Measurements from ENCODE around the gene STAT5B. TPM values are rescaled to one million over a fixed set of nuclear protein-coding genes. Genes with fewer than 3 reads are reported as not detected.

The STAT5B gene
- total and polyA plus RNA-seq, 2 of the 13 experiments (the other 11 are each of a cell fraction or from before 2014, with no cell fraction given) = 21.0 to 42.8 TPM

GRCh38 chr17:42275527-42276358 is 448 bp downstream of the STAT5B start (continued):
- TF ChIP-seq CHD2 (IDR thresholded peaks at IDR 0.05; ENCODE audit: low read depth, low read length) (no peak), TMF1 (CRISPR knock-in tag; IDR thresholded peaks at IDR 0.05; ENCODE audit: low read depth) (0 out of 2 replicates have a peak, but pooled peaks have one; percentile 8), ZNF607 (CRISPR knock-in tag; IDR thresholded peaks at IDR 0.05; ENCODE audit: borderline replicate concordance) (0 out of 2 replicates have a peak, but pooled peaks have one; percentile 10), SUZ12 (IDR thresholded peaks at IDR 0.05; ENCODE audit: low read depth, low read length) (no peak), TOE1 (CRISPR knock-in tag; IDR thresholded peaks at IDR 0.05) (no peak), YY1 (IDR thresholded peaks at IDR 0.05; ENCODE audit: insufficient read depth, insufficient replicate concordance, low read depth, low read length) (peak; percentile 87), AGO1 (IDR thresholded peaks at IDR 0.05; ENCODE audit: low read depth, low read length, poor library complexity, severe bottlenecking) (no peak), PCBP2 (optimal IDR thresholded peaks at IDR 0.05; ENCODE audit: low read depth, low read length, poor library complexity, severe bottlenecking) (no peak), SP4 (CRISPR knock-in tag; IDR thresholded peaks at IDR 0.05) (no peak; the same call in 1 of the 2 replicates), SOX6 (IDR thresholded peaks at IDR 0.05) (no peak), SOX6 (CRISPR knock-in tag; IDR thresholded peaks at IDR 0.05) (0 out of 2 replicates have a peak, but pooled peaks have one; percentile 12), DZIP1 (CRISPR knock-in tag; IDR thresholded peaks at IDR 0.05) (no peak), ZBTB20 (CRISPR knock-in tag; IDR thresholded peaks at IDR 0.05; ENCODE audit: borderline replicate concordance, low read depth) (no peak), KLF16 (CRISPR knock-in tag; IDR thresholded peaks at IDR 0.05) (no peak), ZBTB7A (CRISPR knock-in tag; IDR thresholded peaks at IDR 0.05) (peak; percentile 64; the same call in 1 of the 2 replicates)
- TF ChIP-seq, protein P1, sequence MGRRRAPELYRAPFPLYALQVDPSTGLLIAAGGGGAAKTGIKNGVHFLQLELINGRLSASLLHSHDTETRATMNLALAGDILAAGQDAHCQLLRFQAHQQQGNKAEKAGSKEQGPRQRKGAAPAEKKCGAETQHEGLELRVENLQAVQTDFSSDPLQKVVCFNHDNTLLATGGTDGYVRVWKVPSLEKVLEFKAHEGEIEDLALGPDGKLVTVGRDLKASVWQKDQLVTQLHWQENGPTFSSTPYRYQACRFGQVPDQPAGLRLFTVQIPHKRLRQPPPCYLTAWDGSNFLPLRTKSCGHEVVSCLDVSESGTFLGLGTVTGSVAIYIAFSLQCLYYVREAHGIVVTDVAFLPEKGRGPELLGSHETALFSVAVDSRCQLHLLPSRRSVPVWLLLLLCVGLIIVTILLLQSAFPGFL (CRISPR knock-in tag; IDR thresholded peaks at IDR 0.05) = no peak
- TF ChIP-seq, protein P2, sequence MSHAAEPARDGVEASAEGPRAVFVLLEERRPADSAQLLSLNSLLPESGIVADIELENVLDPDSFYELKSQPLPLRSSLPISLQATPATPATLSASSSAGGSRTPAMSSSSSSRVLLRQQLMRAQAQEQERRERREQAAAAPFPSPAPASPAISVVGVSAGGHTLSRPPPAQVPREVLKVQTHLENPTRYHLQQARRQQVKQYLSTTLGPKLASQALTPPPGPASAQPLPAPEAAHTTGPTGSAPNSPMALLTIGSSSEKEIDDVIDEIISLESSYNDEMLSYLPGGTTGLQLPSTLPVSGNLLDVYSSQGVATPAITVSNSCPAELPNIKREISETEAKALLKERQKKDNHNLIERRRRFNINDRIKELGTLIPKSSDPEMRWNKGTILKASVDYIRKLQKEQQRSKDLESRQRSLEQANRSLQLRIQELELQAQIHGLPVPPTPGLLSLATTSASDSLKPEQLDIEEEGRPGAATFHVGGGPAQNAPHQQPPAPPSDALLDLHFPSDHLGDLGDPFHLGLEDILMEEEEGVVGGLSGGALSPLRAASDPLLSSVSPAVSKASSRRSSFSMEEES (CRISPR knock-in tag; IDR thresholded peaks at IDR 0.05) = no peak
